Right lobe of liver (tissue), 6 donors: ENCODE measurements around the gene ATP11C. TPM values are rescaled to one million over a fixed set of nuclear protein-coding genes. Genes with fewer than 3 reads are reported as not detected.

ENCODE experiments used
- ATAC-seq, 4 donors: fragments of 200-7000 bp; cut with Tn5 transposase; one replicate each; pipeline ENCODE4 v1.9.1; 2020; ENCODE audit warnings: mild to moderate bottlenecking in 4 of 4, moderate library complexity in 4 of 4
- DNase-seq, 3 donors: peaks; one replicate each; pipeline ENCODE4 v3.0.0-alpha.2; 2020
- H3K27ac ChIP-seq, 3 donors: fragments of 200-600 bp; one replicate each; pipeline ENCODE4 v1.8.0; 2022
- H3K27me3 ChIP-seq, 2 donors: fragments of 200-600 bp; one replicate each; pipeline ENCODE4 v1.8.0; 2022
- H3K36me3 ChIP-seq, 4 donors: fragments of 200-600 bp; sonication (generic) in 1 of 4; one replicate each; pipeline versions ENCODE4 v1.5.1 to v1.8.0; 2017 to 2022; ENCODE audit warnings: control low read depth in 1 of 4
- H3K4me1 ChIP-seq, 4 donors: fragments of 200-600 bp; sonication (generic) in 1 of 4; one replicate each; pipeline versions ENCODE4 v1.5.1 to v1.8.0; 2017 to 2022; ENCODE audit warnings: control low read depth in 1 of 4
- H3K4me3 ChIP-seq, 3 donors: fragments of 200-600 bp; one replicate each; pipeline ENCODE4 v1.8.0; 2022
- H3K9me3 ChIP-seq, 4 donors: fragments of 200-600 bp; sonication (generic) in 1 of 4; one replicate each; pipeline versions ENCODE4 v1.5.1 to v1.8.0; 2017 to 2022; ENCODE audit warnings: control low read depth in 1 of 4
- CTCF ChIP-seq, 4 donors: fragments of 200-600 bp in 3 of 4; fragments of 450-650 bp in 1 of 4; IDR thresholded peaks; one replicate each; pipeline versions ENCODE4 v1.5.1 to v1.8.0; 2016 to 2022; ENCODE audit warnings: antibody characterized with exemption in 4 of 4, mild to moderate bottlenecking in 2 of 4
- POLR2A ChIP-seq: fragments of 450-650 bp; IDR thresholded peaks from one replicate; pipeline ENCODE4 v1.6.1; 2017; ENCODE audit warnings: antibody characterized with exemption, mild to moderate bottlenecking
- WGBS: methylation state at CpG from one replicate; pipeline ENCODE4 v1.1.6; 2018; ENCODE audit warnings: low coverage, low lambda C conversion rate; ENCODE audit not compliant: insufficient coverage; ENCODE audit errors: missing lambda C conversion rate; 5-methylcytosine and 5-hydroxymethylcytosine counted together
- intact Hi-C, 2 donors: fragments of 100-400 bp; cut with DNase I; formaldehyde crosslinking; loops; one replicate each; pipeline versions ENCODE4 v1.11.2 to v1.14.1; 2022
- total RNA-seq, 6 experiments: library from RNA; depleted of rRNA in 2 of 6; stranded (reverse); fragments of >200 nt in 2 of 6; fragmentation: NEBNext Ultra II Directional in 3 of 6; extraction: Animal tissue kit (Norgen Biotek cat#: 25700) in 3 of 6; gene quantifications; one replicate each; pipeline versions ENCODE4 v1.1.0 to v1.2.4, GENCODE V29; 2016 to 2023
- donor health status: DM: no; HTN: yes; CAD: no.
- donor health status: DM: no; HTN: no; CAD: no.
- donor health status: DM: no; HTN: no; CAD: no.
- donor health status: DM: no; HTN: yes; CAD: no.
- donor health status: DM: no; HTN: yes; CAD: no.

ATP11C gene
- total RNA-seq, 6 experiments from 2014 or later, result 21.4 to 34.0 (median 29.1) TPM

GRCh38 chrX:139739138-139739537, 193.7 kb downstream of the ATP11C start:
- Histone ChIP-seq H3K4me3 (no peak overlapping the region), H3K27ac (no peak overlapping the region), H3K27me3 (no peaks in the 10 kb centered on the region), H3K4me1 (no peaks in the 10 kb centered on the region), H3K36me3 (peaks cover 0 to 7% (median 0%) of the 10 kb centered on the region in 4 donors), H3K9me3 (no peaks in the 10 kb centered on the region)
- DNase-seq (no peak), ATAC-seq (no peak)
- WGBS, result 62% methylated on average over 2 of the region's 2 CpGs
- intact Hi-C loops, result no loop called here
- TF ChIP-seq CTCF (IDR thresholded peaks at IDR 0.05) (no peak), POLR2A (no peak)

- Histone ChIP-seq H3K36me3 (peaks cover 0 to 7% (median 0%) of the 10 kb centered on the region in 4 donors), H3K9me3 (no peaks in the 10 kb centered on the region), H3K4me1 (no peaks in the 10 kb centered on the region), H3K27ac (no peak overlapping the region), H3K4me3 (no peak overlapping the region), H3K27me3 (no peaks in the 10 kb centered on the region)
- TF ChIP-seq POLR2A (no peak), CTCF (IDR thresholded peaks at IDR 0.05) (no peak)
- ATAC-seq (no peak), DNase-seq (no peak)
- intact Hi-C loops, result no loop called here
These were observed 194.3 kb downstream of the ATP11C start for GRCh38 chrX:139738581-139738980.

GRCh38 chrX:139736151-139736550, 196.7 kb downstream of the ATP11C start:
- Histone ChIP-seq H3K9me3 (no peaks in the 10 kb centered on the region), H3K4me3 (no peak overlapping the region), H3K27ac (no peak overlapping the region), H3K27me3 (no peaks in the 10 kb centered on the region), H3K36me3 (peaks cover 0 to 7% (median 0%) of the 10 kb centered on the region in 4 donors), H3K4me1 (no peaks in the 10 kb centered on the region)
- 79% methylated on average over 1 of the region's 1 CpG for WGBS
- ATAC-seq (no peak), DNase-seq (no peak)
- no peak for TF ChIP-seq POLR2A
- TF ChIP-seq CTCF (IDR thresholded peaks at IDR 0.05), result no peak
- intact Hi-C loops, result no loop called here

- no peak for ATAC-seq
- Histone ChIP-seq H3K9me3 (no peaks in the 10 kb centered on the region), H3K27ac (no peak overlapping the region), H3K27me3 (no peaks in the 10 kb centered on the region), H3K36me3 (peaks cover 0 to 7% (median 0%) of the 10 kb centered on the region in 4 donors), H3K4me1 (no peaks in the 10 kb centered on the region), H3K4me3 (no peak overlapping the region)
- DNase-seq, result no peak
- WGBS, result 100% methylated on average over 1 of the region's 1 CpG
- intact Hi-C loops, result no loop called here
- TF ChIP-seq CTCF (IDR thresholded peaks at IDR 0.05) (no peak), POLR2A (no peak)
These were observed 197.9 kb downstream of the ATP11C start for GRCh38 chrX:139734996-139735395.

- Histone ChIP-seq H3K27ac (no peak overlapping the region), H3K4me1 (no peaks in the 10 kb centered on the region), H3K36me3 (no peaks in the 10 kb centered on the region), H3K4me3 (no peak overlapping the region), H3K9me3 (no peaks in the 10 kb centered on the region), H3K27me3 (no peaks in the 10 kb centered on the region)
- TF ChIP-seq CTCF (IDR thresholded peaks at IDR 0.05) (no peak), POLR2A (no peak)
- DNase-seq (no peak), ATAC-seq (no peak)
- WGBS, result 78% methylated on average over 1 of the region's 1 CpG
- intact Hi-C loops, result no loop called here
These were observed 207.1 kb downstream of the ATP11C start for GRCh38 chrX:139725720-139726119.
